Prostate gland (tissue), 2 donors: ENCODE results near the gene MAPKBP1. TPM values are rescaled to one million over a fixed set of nuclear protein-coding genes. Genes with fewer than 3 reads are reported as not detected.

Experiments used
- DNase-seq: peaks from one replicate; pipeline ENCODE4 v3.0.0-alpha.2; 2019; ENCODE audit warnings: low spot score
- H3K27ac ChIP-seq, 2 donors: fragments of 200-600 bp; sonication (generic); 2 replicates each; pipeline ENCODE4 v1.5.1; 2017 to 2019
- H3K27me3 ChIP-seq: fragments of 200-600 bp; sonication (generic); replicated peaks from 2 replicates; pipeline ENCODE4 v1.5.1; 2019; ENCODE audit not compliant: insufficient read depth
- H3K36me3 ChIP-seq, 2 donors: fragments of 200-600 bp; sonication (generic); 1 replicate in 1 of 2; 2 replicates in 1 of 2; pipeline versions ENCODE4 v1.5.1 to v1.8.1; 2017 to 2019
- H3K4me1 ChIP-seq: fragments of 200-600 bp; sonication (generic); replicated peaks from 2 replicates; pipeline ENCODE4 v1.5.1; 2019
- H3K4me3 ChIP-seq, 2 donors: fragments of 200-600 bp; sonication (generic); 2 replicates each; pipeline ENCODE4 v1.5.1; 2017 to 2019
- H3K9me3 ChIP-seq: fragments of 200-600 bp; sonication (generic); 2 replicates; pipeline ENCODE4 v1.5.1; 2017
- POLR2A ChIP-seq: fragments of 450-650 bp; IDR thresholded peaks from one replicate; pipeline ENCODE4 v1.6.1; 2016; ENCODE audit warnings: antibody characterized with exemption, mild to moderate bottlenecking
- POLR2AphosphoS5 ChIP-seq: sonication (generic); formaldehyde crosslinking; IDR thresholded peaks from one replicate; pipeline ENCODE4 v1.6.1; 2017; ENCODE audit warnings: antibody characterized with exemption
- WGBS: methylation state at CpG from one replicate; pipeline ENCODE4 v1.1.5; 2018; 5-methylcytosine and 5-hydroxymethylcytosine counted together
- intact Hi-C: fragments of 100-400 bp; cut with DNase I; formaldehyde crosslinking; loops from one replicate; pipeline ENCODE4 v1.14.2; 2022
- total RNA-seq, 2 donors: library from RNA; depleted of rRNA; stranded (reverse); fragments of >200 nt; gene quantifications; one replicate each; pipeline ENCODE4 v1.1.0, GENCODE V29; 2016
- TF ChIP-seq, protein P1 (sequence below), 4 experiments: fragments of 200-600 bp in 2 of 4; fragments of 450-650 bp in 2 of 4; sonication (generic) in 2 of 4; IDR thresholded peaks; 1 replicate in 3 of 4; 2 replicates in 1 of 4; pipeline ENCODE4 v1.5.1; 2016 to 2019; ENCODE audit warnings: antibody characterized with exemption in 4 of 4, mild to moderate bottlenecking in 2 of 4, moderate library complexity in 2 of 4

Gene MAPKBP1
- total RNA-seq, 2 donors from 2014 or later: 17.4 to 62.8 TPM

DNA sequence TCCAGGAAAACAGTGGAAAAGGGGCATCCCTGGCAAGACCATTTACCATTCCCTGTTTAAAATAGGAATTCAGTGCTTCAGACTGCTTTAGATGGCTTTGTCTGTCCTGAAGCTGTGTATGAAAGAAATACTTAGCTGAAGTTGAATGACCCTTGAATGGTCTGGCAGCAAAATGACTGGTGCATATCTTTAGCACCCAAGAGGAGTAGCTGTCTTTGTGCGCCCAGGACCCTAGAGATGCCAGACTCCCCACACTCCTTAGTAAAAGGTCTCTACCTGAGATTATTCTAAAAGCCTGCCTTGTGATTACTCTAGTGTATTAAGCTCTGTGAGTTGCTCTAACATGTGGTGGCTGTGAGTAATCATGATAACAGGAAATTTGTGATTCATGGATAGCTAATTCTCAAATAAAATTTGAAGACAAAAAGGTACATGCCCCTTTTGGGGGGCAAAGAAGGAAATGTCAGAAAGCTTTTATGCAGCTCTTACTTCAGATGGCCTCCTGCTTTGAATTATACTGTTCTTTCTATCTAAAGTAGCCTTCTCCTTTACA, 3.2 kb downstream of the MAPKBP1 start:
- DNase-seq: no peak
- no peak overlapping the region for H3K27ac ChIP-seq
- H3K4me3 ChIP-seq: no peak overlapping the region
- H3K9me3 ChIP-seq: no peaks in the 10 kb centered on the region
- TF ChIP-seq POLR2AphosphoS5 (no peak), POLR2A (no peak)
- TF ChIP-seq, protein P1, sequence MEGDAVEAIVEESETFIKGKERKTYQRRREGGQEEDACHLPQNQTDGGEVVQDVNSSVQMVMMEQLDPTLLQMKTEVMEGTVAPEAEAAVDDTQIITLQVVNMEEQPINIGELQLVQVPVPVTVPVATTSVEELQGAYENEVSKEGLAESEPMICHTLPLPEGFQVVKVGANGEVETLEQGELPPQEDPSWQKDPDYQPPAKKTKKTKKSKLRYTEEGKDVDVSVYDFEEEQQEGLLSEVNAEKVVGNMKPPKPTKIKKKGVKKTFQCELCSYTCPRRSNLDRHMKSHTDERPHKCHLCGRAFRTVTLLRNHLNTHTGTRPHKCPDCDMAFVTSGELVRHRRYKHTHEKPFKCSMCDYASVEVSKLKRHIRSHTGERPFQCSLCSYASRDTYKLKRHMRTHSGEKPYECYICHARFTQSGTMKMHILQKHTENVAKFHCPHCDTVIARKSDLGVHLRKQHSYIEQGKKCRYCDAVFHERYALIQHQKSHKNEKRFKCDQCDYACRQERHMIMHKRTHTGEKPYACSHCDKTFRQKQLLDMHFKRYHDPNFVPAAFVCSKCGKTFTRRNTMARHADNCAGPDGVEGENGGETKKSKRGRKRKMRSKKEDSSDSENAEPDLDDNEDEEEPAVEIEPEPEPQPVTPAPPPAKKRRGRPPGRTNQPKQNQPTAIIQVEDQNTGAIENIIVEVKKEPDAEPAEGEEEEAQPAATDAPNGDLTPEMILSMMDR (IDR thresholded peaks at IDR 0.05): no peak
- H3K4me1 ChIP-seq: no peaks in the 10 kb centered on the region
- no peaks in the 10 kb centered on the region for H3K36me3 ChIP-seq
- intact Hi-C loops: loop anchor here (10.0 kb wide), 1 partner anchor 127 kb away; no protein-coding TSS in a partner anchor
- 100% methylated on average over 1 of the region's 1 CpG for WGBS
- no peaks in the 10 kb centered on the region for H3K27me3 ChIP-seq

DNA sequence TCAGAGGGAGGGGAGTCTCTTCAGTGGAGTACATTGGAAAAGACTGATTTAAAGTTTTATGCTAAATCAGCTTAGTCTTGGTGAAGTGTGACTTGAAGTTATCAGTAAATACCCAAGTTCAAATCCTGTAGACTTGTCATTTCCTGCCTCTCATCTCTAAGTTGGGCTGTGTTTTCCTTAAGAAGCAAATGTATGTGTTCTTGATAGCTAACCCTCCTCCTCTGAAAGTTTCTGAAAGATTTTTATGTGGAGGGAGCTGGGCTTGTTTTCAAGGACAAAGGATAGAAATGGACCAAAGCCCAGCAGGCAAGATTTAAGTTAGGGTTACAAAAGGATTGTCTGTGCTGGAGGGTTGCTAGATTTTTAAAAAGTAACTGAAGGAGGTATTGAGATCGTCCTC, 4.2 kb downstream of the MAPKBP1 start:
- Histone ChIP-seq H3K27ac (no peak overlapping the region), H3K27me3 (no peaks in the 10 kb centered on the region), H3K4me1 (no peaks in the 10 kb centered on the region), H3K36me3 (no peaks in the 10 kb centered on the region), H3K9me3 (no peaks in the 10 kb centered on the region), H3K4me3 (no peak overlapping the region)
- 25% methylated on average over 1 of the region's 1 CpG for WGBS
- no peak for DNase-seq
- intact Hi-C loops: loop anchor here (10.0 kb wide), 1 partner anchor 126 kb away; no protein-coding TSS in a partner anchor
- TF ChIP-seq POLR2AphosphoS5 (no peak), POLR2A (no peak)
- TF ChIP-seq, protein P1 (IDR thresholded peaks at IDR 0.05): no peak

DNA sequence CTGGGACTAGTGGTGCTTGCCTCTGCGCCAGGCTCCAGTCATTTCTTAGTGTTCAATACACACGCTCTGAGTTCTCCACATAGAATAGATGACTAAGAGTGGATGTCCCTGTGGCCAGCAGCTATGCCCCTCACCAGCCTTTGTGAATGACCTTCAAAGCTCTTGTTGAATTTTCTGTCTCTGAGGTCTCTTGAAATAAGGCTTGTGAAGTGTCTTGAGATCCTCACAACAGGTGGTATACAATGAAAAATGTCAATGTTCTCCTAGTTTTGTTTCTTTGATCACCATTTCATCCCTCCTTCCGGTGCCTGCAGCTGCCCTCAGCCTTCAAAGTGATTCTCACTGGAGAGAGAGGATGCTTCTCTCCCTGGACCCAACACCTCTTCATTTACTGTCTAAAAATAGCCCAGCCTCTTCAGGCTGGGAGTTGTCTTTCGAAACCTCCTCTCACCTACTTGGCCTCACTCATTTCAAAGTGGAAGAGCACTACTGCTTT, 5.4 kb downstream of the MAPKBP1 start:
- Histone ChIP-seq H3K27ac (no peak overlapping the region), H3K4me3 (no peak overlapping the region), H3K9me3 (no peaks in the 10 kb centered on the region), H3K4me1 (no peaks in the 10 kb centered on the region), H3K27me3 (no peaks in the 10 kb centered on the region), H3K36me3 (no peaks in the 10 kb centered on the region)
- intact Hi-C loops: loop anchor here (10.0 kb wide), 1 partner anchor 125 kb away; no protein-coding TSS in a partner anchor
- TF ChIP-seq POLR2A (no peak), POLR2AphosphoS5 (no peak)
- TF ChIP-seq, protein P1 (IDR thresholded peaks at IDR 0.05): no peak
- DNase-seq: no peak
- 64% methylated on average over 4 of the region's 4 CpGs for WGBS

DNA sequence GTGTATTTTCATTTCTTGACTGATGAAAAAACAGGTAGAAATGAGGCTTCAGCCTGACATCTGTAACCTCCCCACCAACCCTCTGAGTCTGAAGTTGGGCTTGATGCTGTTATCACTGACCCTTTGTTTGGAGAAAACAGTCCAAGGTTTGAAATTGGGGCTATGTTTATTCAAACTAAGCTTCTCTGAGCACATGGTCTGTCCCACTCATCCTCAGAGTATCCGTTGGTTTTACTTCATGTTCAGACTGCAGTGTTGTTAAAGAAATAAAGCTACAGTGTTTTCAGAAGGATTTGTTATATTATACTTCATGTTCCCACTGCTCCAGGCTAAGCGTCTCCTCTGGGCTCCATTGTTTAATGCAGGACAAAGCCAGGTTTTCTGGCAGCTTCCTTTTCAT, 6.0 kb downstream of the MAPKBP1 start:
- no peaks in the 10 kb centered on the region for H3K36me3 ChIP-seq
- H3K27ac ChIP-seq: no peak overlapping the region
- no peak for TF ChIP-seq POLR2AphosphoS5
- TF ChIP-seq, protein P1 (IDR thresholded peaks at IDR 0.05): no peak
- no peak for TF ChIP-seq POLR2A
- no peaks in the 10 kb centered on the region for H3K9me3 ChIP-seq
- no peaks in the 10 kb centered on the region for H3K27me3 ChIP-seq
- H3K4me1 ChIP-seq: no peaks in the 10 kb centered on the region
- WGBS: 21% methylated on average over 2 of the region's 2 CpGs
- no peak for DNase-seq
- H3K4me3 ChIP-seq: no peak overlapping the region
- intact Hi-C loops: no loop called here

DNA sequence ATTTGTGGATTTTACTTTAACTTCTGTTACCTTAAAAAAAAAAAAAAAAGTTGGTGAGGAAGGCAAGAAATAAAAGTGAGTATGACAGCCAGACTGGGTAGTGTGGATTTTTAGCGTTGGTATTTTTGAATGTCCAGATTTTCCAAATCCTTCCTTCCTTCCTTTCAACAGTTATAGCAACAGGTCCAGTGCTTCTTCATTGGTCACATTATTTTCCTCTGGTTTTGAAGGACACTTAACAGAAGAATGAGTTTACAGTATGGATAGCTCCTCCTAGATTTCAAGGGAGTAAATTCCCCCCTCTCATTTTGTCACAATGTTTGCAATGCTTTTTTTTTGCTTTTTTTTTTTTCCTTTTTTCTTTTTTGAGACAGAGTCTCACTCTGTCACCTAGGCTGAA, 6.4 kb downstream of the MAPKBP1 start:
- Histone ChIP-seq H3K4me1 (no peaks in the 10 kb centered on the region), H3K27me3 (no peaks in the 10 kb centered on the region), H3K9me3 (no peaks in the 10 kb centered on the region), H3K27ac (no peak overlapping the region), H3K36me3 (no peaks in the 10 kb centered on the region), H3K4me3 (no peak overlapping the region)
- no peak for DNase-seq
- intact Hi-C loops: no loop called here
- WGBS: 15% methylated on average over 1 of the region's 1 CpG
- TF ChIP-seq POLR2A: no peak
- TF ChIP-seq POLR2AphosphoS5: no peak
- TF ChIP-seq, protein P1 (IDR thresholded peaks at IDR 0.05): no peak
